SK-N-SH treated with all-trans-retinoic acid at 6 μM for 48 hours (cell line): ENCODE data around the gene XCR1.

Experiments used
- ATAC-seq: fragments of 200-7000 bp; cut with Tn5 transposase; 3 replicates; pipeline ENCODE4 v1.9.1; 2020; ENCODE audit warnings: mild to moderate bottlenecking, moderate library complexity
- ARNTL ChIP-seq: fragments of 450-650 bp; formaldehyde crosslinking; IDR thresholded peaks from 2 replicates; pipeline ENCODE4 v1.5.0; 2020; ENCODE audit warnings: low read depth, mild to moderate bottlenecking, moderate library complexity, borderline replicate concordance
- BACH2 ChIP-seq: fragments of 250-450 bp; sonication (Bioruptor Pico); IDR thresholded peaks from 2 replicates; pipeline ENCODE4 v1.9.0; 2021; ENCODE audit warnings: mild to moderate bottlenecking, borderline replicate concordance
- CSRNP3 ChIP-seq: fragments of 250-450 bp; sonication (Bioruptor Pico); IDR thresholded peaks from 2 replicates; pipeline ENCODE4 v1.5.1; 2021; ENCODE audit warnings: mild to moderate bottlenecking, moderate library complexity
- ESRRG ChIP-seq: fragments of 250-450 bp; sonication (Bioruptor Pico); IDR thresholded peaks from 2 replicates; pipeline ENCODE4 v1.6.1; 2021; ENCODE audit warnings: mild to moderate bottlenecking
- GLIS3 ChIP-seq: fragments of 250-450 bp; sonication (Bioruptor Pico); IDR thresholded peaks from 2 replicates; pipeline ENCODE4 v1.5.0; 2020; ENCODE audit warnings: mild to moderate bottlenecking, moderate library complexity
- ISL1 ChIP-seq: fragments of 250-450 bp; sonication (Bioruptor Pico); IDR thresholded peaks from 2 replicates; pipeline ENCODE4 v2.1.2; 2022; ENCODE audit warnings: mild to moderate bottlenecking, moderate library complexity
- PPARA ChIP-seq: fragments of 250-450 bp; sonication (Bioruptor Pico); IDR thresholded peaks from 2 replicates; pipeline ENCODE4 v1.5.0; 2020; ENCODE audit warnings: mild to moderate bottlenecking, borderline replicate concordance
- RARB ChIP-seq: fragments of 250-450 bp; sonication (Bioruptor Pico); IDR thresholded peaks from 2 replicates; pipeline ENCODE4 v1.8.0; 2021; ENCODE audit warnings: mild to moderate bottlenecking, moderate library complexity
- SNAI2 ChIP-seq: fragments of 250-450 bp; sonication (Bioruptor Pico); IDR thresholded peaks from 2 replicates; pipeline ENCODE4 v1.5.0; 2020; ENCODE audit warnings: mild to moderate bottlenecking, moderate library complexity
- TCF4 ChIP-seq: fragments of 250-450 bp; sonication (Bioruptor Pico); IDR thresholded peaks from 2 replicates; pipeline ENCODE4 v1.8.0; 2021; ENCODE audit warnings: mild to moderate bottlenecking, moderate library complexity, borderline replicate concordance
- TOX ChIP-seq: fragments of 250-450 bp; sonication (Bioruptor Pico); IDR thresholded peaks from 2 replicates; pipeline ENCODE4 v1.8.0; 2021; ENCODE audit warnings: mild to moderate bottlenecking, moderate library complexity, borderline replicate concordance
- ZFP3 ChIP-seq: fragments of 250-450 bp; sonication (Bioruptor Pico); IDR thresholded peaks from 2 replicates; pipeline ENCODE4 v1.5.0; 2020; ENCODE audit warnings: mild to moderate bottlenecking, moderate library complexity
- ZNF565 ChIP-seq: fragments of 450-650 bp; formaldehyde crosslinking; conservative IDR thresholded peaks from 2 replicates; pipeline ENCODE4 v1.5.0; 2020; ENCODE audit warnings: low read depth, mild to moderate bottlenecking, moderate library complexity
- ZNF70 ChIP-seq: fragments of 450-650 bp; formaldehyde crosslinking; IDR thresholded peaks from 2 replicates; pipeline ENCODE4 v1.5.0; 2020; ENCODE audit warnings: mild to moderate bottlenecking, moderate library complexity
- ZNF8 ChIP-seq: fragments of 450-650 bp; formaldehyde crosslinking; IDR thresholded peaks from 2 replicates; pipeline ENCODE4 v1.5.0; 2020; ENCODE audit warnings: mild to moderate bottlenecking, moderate library complexity
- TF ChIP-seq, protein P1 (sequence below): fragments of 250-450 bp; sonication (Bioruptor Pico); IDR thresholded peaks from 2 replicates; pipeline ENCODE4 v1.5.0; 2020; ENCODE audit warnings: mild to moderate bottlenecking, moderate library complexity
- TF ChIP-seq, protein P2 (sequence below): fragments of 250-450 bp; sonication (Bioruptor Pico); IDR thresholded peaks from 2 replicates; pipeline ENCODE4 v1.8.0; 2020; ENCODE audit warnings: mild to moderate bottlenecking, moderate library complexity, borderline replicate concordance
- TF ChIP-seq, protein P3 (sequence below): fragments of 250-450 bp; sonication (Bioruptor Pico); IDR thresholded peaks from 2 replicates; pipeline ENCODE4 v1.5.1; 2020; ENCODE audit warnings: low read depth, mild to moderate bottlenecking, moderate library complexity
- TF ChIP-seq, protein P4 (sequence below): fragments of 250-450 bp; sonication (Bioruptor Pico); IDR thresholded peaks from 2 replicates; pipeline ENCODE4 v1.8.0; 2021; ENCODE audit warnings: low read depth, mild to moderate bottlenecking, moderate library complexity, borderline replicate concordance

XCR1 gene

GRCh38 chr3:45978006-45978761 is 49.1 kb downstream of the XCR1 start:
- ATAC-seq, result no peak
- TF ChIP-seq ZNF565 (no peak), GLIS3 (CRISPR knock-in tag) (no peak), ZNF8 (CRISPR knock-in tag) (no peak), TOX (no peak), ISL1 (CRISPR knock-in tag) (no peak), SNAI2 (CRISPR knock-in tag) (no peak), ESRRG (CRISPR knock-in tag) (no peak), ZNF70 (CRISPR knock-in tag) (no peak), ARNTL (CRISPR knock-in tag) (no peak), PPARA (CRISPR knock-in tag) (no peak), TCF4 (CRISPR knock-in tag) (no peak), CSRNP3 (no peak)
- TF ChIP-seq, protein P1, sequence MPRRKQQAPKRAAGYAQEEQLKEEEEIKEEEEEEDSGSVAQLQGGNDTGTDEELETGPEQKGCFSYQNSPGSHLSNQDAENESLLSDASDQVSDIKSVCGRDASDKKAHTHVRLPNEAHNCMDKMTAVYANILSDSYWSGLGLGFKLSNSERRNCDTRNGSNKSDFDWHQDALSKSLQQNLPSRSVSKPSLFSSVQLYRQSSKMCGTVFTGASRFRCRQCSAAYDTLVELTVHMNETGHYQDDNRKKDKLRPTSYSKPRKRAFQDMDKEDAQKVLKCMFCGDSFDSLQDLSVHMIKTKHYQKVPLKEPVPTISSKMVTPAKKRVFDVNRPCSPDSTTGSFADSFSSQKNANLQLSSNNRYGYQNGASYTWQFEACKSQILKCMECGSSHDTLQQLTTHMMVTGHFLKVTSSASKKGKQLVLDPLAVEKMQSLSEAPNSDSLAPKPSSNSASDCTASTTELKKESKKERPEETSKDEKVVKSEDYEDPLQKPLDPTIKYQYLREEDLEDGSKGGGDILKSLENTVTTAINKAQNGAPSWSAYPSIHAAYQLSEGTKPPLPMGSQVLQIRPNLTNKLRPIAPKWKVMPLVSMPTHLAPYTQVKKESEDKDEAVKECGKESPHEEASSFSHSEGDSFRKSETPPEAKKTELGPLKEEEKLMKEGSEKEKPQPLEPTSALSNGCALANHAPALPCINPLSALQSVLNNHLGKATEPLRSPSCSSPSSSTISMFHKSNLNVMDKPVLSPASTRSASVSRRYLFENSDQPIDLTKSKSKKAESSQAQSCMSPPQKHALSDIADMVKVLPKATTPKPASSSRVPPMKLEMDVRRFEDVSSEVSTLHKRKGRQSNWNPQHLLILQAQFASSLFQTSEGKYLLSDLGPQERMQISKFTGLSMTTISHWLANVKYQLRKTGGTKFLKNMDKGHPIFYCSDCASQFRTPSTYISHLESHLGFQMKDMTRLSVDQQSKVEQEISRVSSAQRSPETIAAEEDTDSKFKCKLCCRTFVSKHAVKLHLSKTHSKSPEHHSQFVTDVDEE, result no peak
- TF ChIP-seq, protein P2, sequence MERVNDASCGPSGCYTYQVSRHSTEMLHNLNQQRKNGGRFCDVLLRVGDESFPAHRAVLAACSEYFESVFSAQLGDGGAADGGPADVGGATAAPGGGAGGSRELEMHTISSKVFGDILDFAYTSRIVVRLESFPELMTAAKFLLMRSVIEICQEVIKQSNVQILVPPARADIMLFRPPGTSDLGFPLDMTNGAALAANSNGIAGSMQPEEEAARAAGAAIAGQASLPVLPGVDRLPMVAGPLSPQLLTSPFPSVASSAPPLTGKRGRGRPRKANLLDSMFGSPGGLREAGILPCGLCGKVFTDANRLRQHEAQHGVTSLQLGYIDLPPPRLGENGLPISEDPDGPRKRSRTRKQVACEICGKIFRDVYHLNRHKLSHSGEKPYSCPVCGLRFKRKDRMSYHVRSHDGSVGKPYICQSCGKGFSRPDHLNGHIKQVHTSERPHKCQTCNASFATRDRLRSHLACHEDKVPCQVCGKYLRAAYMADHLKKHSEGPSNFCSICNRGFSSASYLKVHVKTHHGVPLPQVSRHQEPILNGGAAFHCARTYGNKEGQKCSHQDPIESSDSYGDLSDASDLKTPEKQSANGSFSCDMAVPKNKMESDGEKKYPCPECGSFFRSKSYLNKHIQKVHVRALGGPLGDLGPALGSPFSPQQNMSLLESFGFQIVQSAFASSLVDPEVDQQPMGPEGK (CRISPR knock-in tag), result no peak
- TF ChIP-seq, protein P3, sequence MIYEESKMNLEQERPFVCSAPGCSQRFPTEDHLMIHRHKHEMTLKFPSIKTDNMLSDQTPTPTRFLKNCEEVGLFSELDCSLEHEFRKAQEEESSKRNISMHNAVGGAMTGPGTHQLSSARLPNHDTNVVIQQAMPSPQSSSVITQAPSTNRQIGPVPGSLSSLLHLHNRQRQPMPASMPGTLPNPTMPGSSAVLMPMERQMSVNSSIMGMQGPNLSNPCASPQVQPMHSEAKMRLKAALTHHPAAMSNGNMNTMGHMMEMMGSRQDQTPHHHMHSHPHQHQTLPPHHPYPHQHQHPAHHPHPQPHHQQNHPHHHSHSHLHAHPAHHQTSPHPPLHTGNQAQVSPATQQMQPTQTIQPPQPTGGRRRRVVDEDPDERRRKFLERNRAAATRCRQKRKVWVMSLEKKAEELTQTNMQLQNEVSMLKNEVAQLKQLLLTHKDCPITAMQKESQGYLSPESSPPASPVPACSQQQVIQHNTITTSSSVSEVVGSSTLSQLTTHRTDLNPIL (CRISPR knock-in tag), result no peak

GRCh38 chr3:45976191-45977091 is 50.8 kb downstream of the XCR1 start:
- no peak for ATAC-seq
- TF ChIP-seq TCF4 (CRISPR knock-in tag) (no peak), CSRNP3 (no peak), ZNF70 (CRISPR knock-in tag) (no peak), PPARA (CRISPR knock-in tag) (no peak), ZNF8 (CRISPR knock-in tag) (no peak), ZFP3 (CRISPR knock-in tag) (no peak), TOX (no peak), ARNTL (CRISPR knock-in tag) (no peak), RARB (no peak), BACH2 (CRISPR knock-in tag) (no peak), GLIS3 (CRISPR knock-in tag) (no peak)
- TF ChIP-seq, protein P1, result no peak
- TF ChIP-seq, protein P4, sequence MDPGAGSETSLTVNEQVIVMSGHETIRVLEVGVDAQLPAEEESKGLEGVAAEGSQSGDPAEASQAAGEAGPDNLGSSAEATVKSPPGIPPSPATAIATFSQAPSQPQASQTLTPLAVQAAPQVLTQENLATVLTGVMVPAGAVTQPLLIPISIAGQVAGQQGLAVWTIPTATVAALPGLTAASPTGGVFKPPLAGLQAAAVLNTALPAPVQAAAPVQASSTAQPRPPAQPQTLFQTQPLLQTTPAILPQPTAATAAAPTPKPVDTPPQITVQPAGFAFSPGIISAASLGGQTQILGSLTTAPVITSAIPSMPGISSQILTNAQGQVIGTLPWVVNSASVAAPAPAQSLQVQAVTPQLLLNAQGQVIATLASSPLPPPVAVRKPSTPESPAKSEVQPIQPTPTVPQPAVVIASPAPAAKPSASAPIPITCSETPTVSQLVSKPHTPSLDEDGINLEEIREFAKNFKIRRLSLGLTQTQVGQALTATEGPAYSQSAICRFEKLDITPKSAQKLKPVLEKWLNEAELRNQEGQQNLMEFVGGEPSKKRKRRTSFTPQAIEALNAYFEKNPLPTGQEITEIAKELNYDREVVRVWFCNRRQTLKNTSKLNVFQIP, result no peak
- TF ChIP-seq, all 23 proteins: peak for 0
